ENCODE results near the gene AMOT. TPM values are rescaled to one million over a fixed set of nuclear protein-coding genes. Genes with fewer than 3 reads are reported as not detected.

AMOT gene
- total RNA-seq, 1 experiment from 2014 or later, result 0.58 TPM

DNA sequence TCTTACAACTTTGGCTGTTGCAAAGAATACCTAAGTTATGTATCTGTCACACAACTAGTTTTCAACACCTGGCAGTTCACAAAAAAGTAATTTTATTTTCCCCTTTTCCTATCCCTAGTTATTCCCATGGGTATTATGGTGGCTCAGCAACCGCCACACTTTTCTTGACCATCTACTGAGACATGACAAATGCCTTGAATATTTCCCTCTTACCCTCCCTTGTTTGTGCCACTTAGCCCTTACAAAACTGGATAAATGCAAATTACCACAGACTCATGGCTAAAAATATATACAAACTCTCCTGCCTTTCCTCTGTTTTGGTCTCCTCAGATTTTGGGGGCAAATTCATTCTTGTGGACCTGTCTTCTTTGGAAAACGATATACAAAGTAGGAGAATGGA lies 72.1 kb downstream of the AMOT start:
- intact Hi-C loops (cut with micrococcal nuclease), result no loop called here
- Histone ChIP-seq H3K9ac (ENCODE audit: low read length) (no peak overlapping the region), H3K27me3 (ENCODE audit: low read length) (no peaks in the 10 kb centered on the region), H3K79me2 (ENCODE audit: low read length) (no peaks in the 10 kb centered on the region), H3K4me1 (ENCODE audit: insufficient read depth, low read length) (no peaks in the 10 kb centered on the region), H4K20me1 (ENCODE audit: low read length) (no peaks in the 10 kb centered on the region), H2AFZ (ENCODE audit: low read length) (no peak overlapping the region), H3K27ac (ENCODE audit: low read length) (no peak overlapping the region), H3K4me3 (ENCODE audit: low read length) (no peak overlapping the region), H3K9me3 (ENCODE audit: low read length) (no peaks in the 10 kb centered on the region), H3K36me3 (ENCODE audit: low read depth, low read length) (no peaks in the 10 kb centered on the region), H3K9me2 (replicated peaks; ENCODE audit: low read length) (no peaks in the 10 kb centered on the region), H3K4me2 (ENCODE audit: low read length) (no peak overlapping the region), H3F3A (ENCODE audit: low read length, unreplicated experiment) (no peaks in the 10 kb centered on the region)
- ChIA-PET POLR2A (ENCODE audit: unreplicated experiment) (no interaction called here), CTCF (no interaction called here)
- no peak for ATAC-seq
- TF ChIP-seq, protein P1, sequence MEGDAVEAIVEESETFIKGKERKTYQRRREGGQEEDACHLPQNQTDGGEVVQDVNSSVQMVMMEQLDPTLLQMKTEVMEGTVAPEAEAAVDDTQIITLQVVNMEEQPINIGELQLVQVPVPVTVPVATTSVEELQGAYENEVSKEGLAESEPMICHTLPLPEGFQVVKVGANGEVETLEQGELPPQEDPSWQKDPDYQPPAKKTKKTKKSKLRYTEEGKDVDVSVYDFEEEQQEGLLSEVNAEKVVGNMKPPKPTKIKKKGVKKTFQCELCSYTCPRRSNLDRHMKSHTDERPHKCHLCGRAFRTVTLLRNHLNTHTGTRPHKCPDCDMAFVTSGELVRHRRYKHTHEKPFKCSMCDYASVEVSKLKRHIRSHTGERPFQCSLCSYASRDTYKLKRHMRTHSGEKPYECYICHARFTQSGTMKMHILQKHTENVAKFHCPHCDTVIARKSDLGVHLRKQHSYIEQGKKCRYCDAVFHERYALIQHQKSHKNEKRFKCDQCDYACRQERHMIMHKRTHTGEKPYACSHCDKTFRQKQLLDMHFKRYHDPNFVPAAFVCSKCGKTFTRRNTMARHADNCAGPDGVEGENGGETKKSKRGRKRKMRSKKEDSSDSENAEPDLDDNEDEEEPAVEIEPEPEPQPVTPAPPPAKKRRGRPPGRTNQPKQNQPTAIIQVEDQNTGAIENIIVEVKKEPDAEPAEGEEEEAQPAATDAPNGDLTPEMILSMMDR (conservative IDR thresholded peaks at IDR 0.05; ENCODE audit: low read depth, low read length), result no peak
- TF ChIP-seq EZH2 (IDR thresholded peaks at IDR 0.05; ENCODE audit: low read length, unreplicated experiment), result no peak
- no peak for TF ChIP-seq EZH2phosphoT487 (IDR thresholded peaks at IDR 0.05; ENCODE audit: borderline replicate concordance, low read length)
- no peak for DNase-seq
- BruUV-seq (replicated peaks), result no TSS peak

- intact Hi-C loops (cut with micrococcal nuclease), result no loop called here
- H3K4me3 ChIP-seq (ENCODE audit: low read length), result no peak overlapping the region
- no peaks in the 10 kb centered on the region for H3F3A ChIP-seq (ENCODE audit: low read length, unreplicated experiment)
- no peaks in the 10 kb centered on the region for H3K4me1 ChIP-seq (ENCODE audit: insufficient read depth, low read length)
- no peaks in the 10 kb centered on the region for H3K79me2 ChIP-seq (ENCODE audit: low read length)
- TF ChIP-seq, protein P1 (conservative IDR thresholded peaks at IDR 0.05; ENCODE audit: low read depth, low read length), result no peak
- TF ChIP-seq EZH2 (IDR thresholded peaks at IDR 0.05; ENCODE audit: low read length, unreplicated experiment) (no peak), EZH2phosphoT487 (IDR thresholded peaks at IDR 0.05; ENCODE audit: borderline replicate concordance, low read length) (no peak)
- no peaks in the 10 kb centered on the region for H3K27me3 ChIP-seq (ENCODE audit: low read length)
- BruUV-seq (replicated peaks), result no TSS peak
- no peaks in the 10 kb centered on the region for H4K20me1 ChIP-seq (ENCODE audit: low read length)
- H3K9me2 ChIP-seq (replicated peaks; ENCODE audit: low read length), result no peaks in the 10 kb centered on the region
- POLR2A ChIA-PET (ENCODE audit: unreplicated experiment), result no interaction called here
- H3K4me2 ChIP-seq (ENCODE audit: low read length), result no peak overlapping the region
- H2AFZ ChIP-seq (ENCODE audit: low read length), result no peak overlapping the region
- no peaks in the 10 kb centered on the region for H3K9me3 ChIP-seq (ENCODE audit: low read length)
- H3K36me3 ChIP-seq (ENCODE audit: low read depth, low read length), result no peaks in the 10 kb centered on the region
- ATAC-seq, result no peak
- H3K27ac ChIP-seq (ENCODE audit: low read length), result no peak overlapping the region
- CTCF ChIA-PET, result no interaction called here
- no peak overlapping the region for H3K9ac ChIP-seq (ENCODE audit: low read length)
- no peak for DNase-seq
Measured at GRCh38 chrX:112766774-112767173, 73.9 kb downstream of the AMOT start.

DNA sequence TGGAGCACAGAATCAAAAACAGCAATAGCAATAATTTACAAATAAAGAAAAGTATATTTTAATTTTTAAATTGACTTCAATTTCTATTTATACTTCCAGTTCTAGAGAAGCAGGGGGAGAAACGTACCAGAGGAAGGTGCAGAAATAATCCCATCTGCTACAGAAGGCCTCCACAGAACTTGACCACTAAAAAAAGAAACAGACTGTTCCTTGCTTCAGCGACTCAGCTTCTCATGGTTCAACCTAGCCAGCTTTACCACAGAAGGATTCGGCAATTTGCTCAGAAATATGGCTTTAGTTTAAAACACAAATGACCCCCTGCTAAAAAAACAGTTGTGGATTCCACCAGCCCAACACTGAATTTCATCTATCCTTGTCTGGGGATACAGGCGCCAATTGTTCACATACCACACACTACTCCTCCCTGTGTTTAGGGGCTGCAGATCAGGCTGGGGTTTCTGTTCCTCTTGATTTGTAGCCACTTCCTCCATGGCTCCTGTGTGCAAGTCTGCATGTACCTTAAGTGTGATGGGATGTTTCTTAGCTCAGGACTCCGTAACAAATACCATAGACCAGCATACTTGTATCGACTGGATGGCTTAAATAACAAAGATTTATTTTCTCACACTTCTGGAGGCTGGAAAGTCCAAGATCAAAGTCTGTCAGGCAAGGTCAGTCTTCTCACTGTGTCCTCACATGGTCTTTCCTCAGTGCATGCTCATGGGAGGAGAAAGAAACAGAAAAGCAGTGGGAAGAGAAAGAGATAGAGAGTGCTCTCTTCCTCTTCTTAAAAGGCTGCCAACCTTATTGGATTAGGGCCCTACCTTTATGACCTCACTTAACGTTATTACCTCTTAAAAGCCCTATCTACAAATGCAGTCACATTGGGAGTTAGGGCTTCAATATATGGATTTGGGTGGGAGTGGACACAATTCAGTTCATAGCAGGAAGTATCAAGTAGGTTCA lies 79.1 kb downstream of the AMOT start:
- ATAC-seq (no peak), DNase-seq (no peak)
- Histone ChIP-seq H3K36me3 (ENCODE audit: low read depth, low read length) (no peaks in the 10 kb centered on the region), H3K27ac (ENCODE audit: low read length) (no peak overlapping the region), H4K20me1 (ENCODE audit: low read length) (no peaks in the 10 kb centered on the region), H3K9ac (ENCODE audit: low read length) (no peak overlapping the region), H3K79me2 (ENCODE audit: low read length) (no peaks in the 10 kb centered on the region), H3K9me2 (replicated peaks; ENCODE audit: low read length) (no peaks in the 10 kb centered on the region), H3K4me2 (ENCODE audit: low read length) (no peak overlapping the region), H2AFZ (ENCODE audit: low read length) (no peak overlapping the region), H3K27me3 (ENCODE audit: low read length) (no peaks in the 10 kb centered on the region), H3F3A (ENCODE audit: low read length, unreplicated experiment) (no peaks in the 10 kb centered on the region), H3K9me3 (ENCODE audit: low read length) (no peaks in the 10 kb centered on the region), H3K4me3 (ENCODE audit: low read length) (no peak overlapping the region), H3K4me1 (ENCODE audit: insufficient read depth, low read length) (no peaks in the 10 kb centered on the region)
- ChIA-PET POLR2A (ENCODE audit: unreplicated experiment) (no interaction called here), CTCF (no interaction called here)
- no TSS peak for BruUV-seq (replicated peaks)
- intact Hi-C loops (cut with micrococcal nuclease), result no loop called here
- TF ChIP-seq, protein P1 (conservative IDR thresholded peaks at IDR 0.05; ENCODE audit: low read depth, low read length), result no peak
- no peak for TF ChIP-seq EZH2 (IDR thresholded peaks at IDR 0.05; ENCODE audit: low read length, unreplicated experiment)

Measured in PC-3 (cell line).